Common myeloid progenitor, CD34-positive (primary cell): ENCODE measurements around the gene YAP1.

ENCODE experiments used
- CTCF ChIA-PET: fragments of 350-600 bp; sonication (Branson Sonifier 250); formaldehyde crosslinking; loops from one replicate; lab custom pipeline; 2021; ENCODE audit warnings: antibody characterized with exemption; lab: Charles Lee
- POLR2A ChIA-PET: fragments of 350-600 bp; sonication (Branson Sonifier 250); formaldehyde crosslinking; loops from one replicate; lab custom pipeline; 2021; ENCODE audit warnings: antibody characterized with exemption; lab: Charles Lee
- DNase-seq, 3 donors: peaks; one replicate each; pipeline versions ENCODE4 v3.0.0 to v3.0.0-alpha.2; 2013
- H3K27ac ChIP-seq, 2 experiments: 1 replicate in 1 of 2; 2 replicates in 1 of 2; pipeline ENCODE4 v1.7.0; 2013; ENCODE audit warnings: inconsistent platforms in 2 of 2, low read length in 2 of 2, mild to moderate bottlenecking in 2 of 2, low read depth in 1 of 2, moderate library complexity in 1 of 2; ENCODE audit not compliant: severe bottlenecking in 2 of 2, insufficient read depth in 1 of 2, poor library complexity in 1 of 2
- H3K27me3 ChIP-seq, 5 experiments: replicated peaks in 2 of 5; 1 replicate in 3 of 5; 2 replicates in 2 of 5; pipeline versions ENCODE4 v1.6.1 to v1.7.0; 2013; ENCODE audit warnings: low read length in 4 of 5, mild to moderate bottlenecking in 2 of 5, moderate library complexity in 2 of 5, inconsistent platforms in 1 of 5; ENCODE audit not compliant: insufficient read depth in 5 of 5, control insufficient read depth in 4 of 5
- H3K36me3 ChIP-seq, 4 experiments: 1 replicate in 2 of 4; 2 replicates in 2 of 4; pipeline versions ENCODE4 v1.6.1 to v1.7.0; 2013; ENCODE audit warnings: low read length in 3 of 4, control low read depth in 1 of 4, mild to moderate bottlenecking in 1 of 4; ENCODE audit not compliant: control insufficient read depth in 4 of 4, insufficient read depth in 4 of 4
- H3K4me1 ChIP-seq, 4 experiments: 1 replicate in 3 of 4; 2 replicates in 1 of 4; pipeline versions ENCODE4 v1.6.1 to v1.7.1; 2013; ENCODE audit warnings: low read length in 3 of 4, mild to moderate bottlenecking in 3 of 4, control low read depth in 1 of 4, inconsistent platforms in 1 of 4, moderate library complexity in 1 of 4; ENCODE audit not compliant: control insufficient read depth in 4 of 4, insufficient read depth in 4 of 4; ENCODE audit errors: control extremely low read depth in 1 of 4
- H3K4me3 ChIP-seq, 7 experiments: 1 replicate in 4 of 7; 2 replicates in 3 of 7; pipeline versions ENCODE4 v1.5.1 to v1.7.0; 2013; ENCODE audit warnings: mild to moderate bottlenecking in 7 of 7, low read length in 6 of 7, moderate library complexity in 6 of 7, inconsistent platforms in 2 of 7, low read depth in 2 of 7, control low read depth in 1 of 7; ENCODE audit not compliant: insufficient read depth in 4 of 7, control insufficient read depth in 1 of 7; ENCODE audit errors: extremely low read depth in 1 of 7
- H3K9me3 ChIP-seq, 5 experiments: 1 replicate in 4 of 5; 2 replicates in 1 of 5; pipeline versions ENCODE4 v1.6.1 to v1.7.1; 2013; ENCODE audit warnings: low read length in 4 of 5, mild to moderate bottlenecking in 2 of 5, inconsistent platforms in 1 of 5, low read depth in 1 of 5, moderate library complexity in 1 of 5; ENCODE audit not compliant: control insufficient read depth in 4 of 5, insufficient read depth in 2 of 5; ENCODE audit errors: control extremely low read depth in 1 of 5
- WGBS: methylation state at CpG from one replicate; pipeline ENCODE4 v1.1.5; 2013; ENCODE audit not compliant: insufficient coverage; 5-methylcytosine and 5-hydroxymethylcytosine counted together

YAP1 gene

DNA sequence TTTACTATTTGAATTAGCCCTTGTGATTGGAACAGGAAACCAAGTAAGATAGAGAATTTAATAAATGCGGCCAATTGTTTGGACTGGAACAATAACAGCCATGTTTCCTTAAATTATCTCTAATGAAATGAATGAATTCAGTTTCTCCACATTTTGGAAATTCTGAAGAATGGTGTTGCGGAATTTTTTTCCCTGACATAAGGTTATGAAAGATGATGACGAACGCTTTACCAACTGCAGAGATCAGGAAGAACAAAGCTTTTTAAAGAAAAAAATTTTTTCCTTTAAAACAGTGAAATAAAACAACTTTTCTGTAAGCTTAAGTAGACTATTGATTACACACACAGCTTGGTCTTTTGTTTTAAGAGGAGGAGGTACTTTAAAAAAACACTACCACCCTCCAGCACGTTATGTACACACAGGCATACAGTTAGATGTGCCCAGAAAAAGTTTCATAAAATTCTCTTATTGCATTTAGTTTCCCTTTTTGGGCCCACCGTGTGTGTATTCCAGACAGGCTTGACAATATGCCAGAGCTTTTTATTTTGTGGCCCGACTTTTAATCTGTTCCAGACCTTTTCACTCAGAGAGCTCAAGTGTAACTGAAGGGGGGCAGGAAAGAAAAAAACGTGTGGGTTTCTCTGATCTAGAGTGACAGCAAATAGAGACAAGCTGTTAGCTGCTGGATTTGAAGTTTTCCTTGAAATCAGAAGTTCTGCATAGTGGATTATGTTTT is 77.3 kb downstream of the YAP1 start:
- DNase-seq, result no peak
- no peaks in the 10 kb centered on the region for H3K9me3 ChIP-seq
- CTCF ChIA-PET, result interaction anchor here (1.3 kb wide), 1 partner anchor 11 kb away, joined by 3 read pairs; no protein-coding TSS in a partner anchor
- H3K4me1 ChIP-seq, result no peaks in the 10 kb centered on the region
- WGBS, result 38% methylated on average over 3 of the region's 8 CpGs
- no peaks in the 10 kb centered on the region for H3K36me3 ChIP-seq
- peaks cover 2 to 47% (median 9%) of the 10 kb centered on the region in 5 experiments for H3K27me3 ChIP-seq
- no peak overlapping the region for H3K4me3 ChIP-seq
- H3K27ac ChIP-seq, result no peak overlapping the region
- POLR2A ChIA-PET, result no interaction called here

GRCh38 chr11:102188488-102188887 is 78.2 kb downstream of the YAP1 start:
- Histone ChIP-seq H3K9me3 (no peaks in the 10 kb centered on the region), H3K4me1 (no peaks in the 10 kb centered on the region), H3K27me3 (peaks cover 5 to 49% (median 10%) of the 10 kb centered on the region in 5 experiments), H3K36me3 (no peaks in the 10 kb centered on the region), H3K27ac (no peak overlapping the region), H3K4me3 (no peak overlapping the region)
- ChIA-PET POLR2A (no interaction called here), CTCF (interaction anchor here (1.3 kb wide), 1 partner anchor 10 kb away, joined by 3 read pairs; no protein-coding TSS in a partner anchor)
- WGBS, result 100% methylated on average over 2 of the region's 5 CpGs
- DNase-seq, result no peak

DNA sequence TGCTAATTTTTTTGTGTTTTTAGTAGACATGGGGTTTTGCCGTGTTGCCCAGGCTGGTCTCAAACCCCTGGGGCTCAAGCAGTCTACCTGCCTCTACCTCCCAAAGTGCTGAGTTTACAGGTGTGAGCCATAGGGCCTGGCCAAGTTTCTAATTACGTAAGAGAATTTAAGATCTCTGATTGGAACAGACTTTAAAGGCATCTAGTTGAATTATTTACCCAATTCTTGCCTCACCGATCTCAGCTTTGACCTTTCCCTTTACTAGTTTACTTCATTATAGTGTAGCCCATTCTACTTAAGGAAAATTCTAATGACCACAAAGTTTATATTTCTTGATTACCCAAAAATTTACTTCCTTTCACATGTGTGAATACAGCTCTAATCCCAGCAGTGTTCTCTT is 81.6 kb downstream of the YAP1 start:
- Histone ChIP-seq H3K27ac (no peak overlapping the region), H3K36me3 (no peaks in the 10 kb centered on the region), H3K4me1 (no peaks in the 10 kb centered on the region), H3K4me3 (no peak overlapping the region), H3K27me3 (peaks cover 5 to 50% (median 8%) of the 10 kb centered on the region in 5 experiments), H3K9me3 (peaks cover 0 to 7% (median 0%) of the 10 kb centered on the region in 5 experiments)
- ChIA-PET POLR2A (no interaction called here), CTCF (no interaction called here)
- DNase-seq, result no peak
- WGBS, result 93% methylated on average over 3 of the region's 3 CpGs

- Histone ChIP-seq H3K4me1 (no peaks in the 10 kb centered on the region), H3K4me3 (no peak overlapping the region), H3K27me3 (peaks cover 4 to 49% (median 5%) of the 10 kb centered on the region in 5 experiments), H3K36me3 (no peaks in the 10 kb centered on the region), H3K9me3 (peaks cover 0 to 7% (median 0%) of the 10 kb centered on the region in 5 experiments), H3K27ac (no peak overlapping the region)
- no peak for DNase-seq
- ChIA-PET POLR2A (no interaction called here), CTCF (no interaction called here)
These were observed 82.3 kb downstream of the YAP1 start for GRCh38 chr11:102192349-102193066.

DNA sequence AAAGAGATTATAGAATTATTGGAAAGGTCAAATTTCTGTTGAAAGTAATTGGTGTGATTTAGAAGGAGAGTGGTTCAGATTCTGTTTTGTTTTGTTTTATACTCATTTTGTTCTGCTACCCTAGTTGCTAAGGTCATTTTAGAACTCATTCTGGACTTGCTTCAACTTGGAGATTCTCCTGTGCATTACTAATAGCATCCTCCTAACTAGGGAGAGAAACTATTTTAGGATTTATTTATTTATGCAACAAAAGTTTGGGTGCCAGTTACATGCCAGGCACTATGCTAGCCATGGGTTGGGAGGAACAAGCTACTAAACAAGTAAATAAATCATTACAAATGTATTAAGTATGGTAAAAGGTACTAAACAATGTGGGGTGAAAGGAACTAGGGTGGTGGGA is 84.0 kb downstream of the YAP1 start:
- Histone ChIP-seq H3K27me3 (peaks cover 3 to 48% (median 5%) of the 10 kb centered on the region in 5 experiments), H3K4me1 (no peaks in the 10 kb centered on the region), H3K4me3 (no peak overlapping the region), H3K9me3 (peaks cover 0 to 7% (median 0%) of the 10 kb centered on the region in 5 experiments), H3K27ac (no peak overlapping the region), H3K36me3 (no peaks in the 10 kb centered on the region)
- POLR2A ChIA-PET, result no interaction called here
- no peak for DNase-seq
- CTCF ChIA-PET, result no interaction called here

DNA sequence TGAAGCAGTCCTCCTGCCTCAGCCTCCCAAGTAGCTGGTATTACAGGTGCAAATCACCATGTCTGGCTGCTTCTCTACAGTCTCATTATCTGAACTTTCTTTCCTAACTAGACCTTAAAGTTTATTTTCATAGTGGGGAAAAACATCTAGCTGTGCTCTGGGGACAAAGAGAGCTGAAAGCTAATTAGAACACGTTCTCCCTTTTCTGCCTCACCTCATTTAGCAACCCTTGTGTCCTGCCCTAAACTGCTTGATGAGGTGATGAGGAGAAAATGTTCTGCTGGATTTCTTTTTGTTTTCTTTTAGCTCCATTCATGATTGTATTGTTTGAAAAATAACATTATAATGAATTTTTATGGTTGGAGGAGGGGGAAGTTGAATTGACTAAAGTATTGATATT is 84.7 kb downstream of the YAP1 start:
- Histone ChIP-seq H3K27ac (no peak overlapping the region), H3K4me3 (no peak overlapping the region), H3K4me1 (no peaks in the 10 kb centered on the region), H3K27me3 (peaks cover 4 to 50% (median 5%) of the 10 kb centered on the region in 5 experiments), H3K9me3 (peaks cover 0 to 7% (median 0%) of the 10 kb centered on the region in 5 experiments), H3K36me3 (no peaks in the 10 kb centered on the region)
- no peak for DNase-seq
- ChIA-PET CTCF (interaction anchor here (0.6 kb wide), 1 partner anchor 209 kb away, joined by 3 read pairs; no protein-coding TSS in a partner anchor), POLR2A (no interaction called here)
- 100% methylated on average over 1 of the region's 1 CpG for WGBS

DNA sequence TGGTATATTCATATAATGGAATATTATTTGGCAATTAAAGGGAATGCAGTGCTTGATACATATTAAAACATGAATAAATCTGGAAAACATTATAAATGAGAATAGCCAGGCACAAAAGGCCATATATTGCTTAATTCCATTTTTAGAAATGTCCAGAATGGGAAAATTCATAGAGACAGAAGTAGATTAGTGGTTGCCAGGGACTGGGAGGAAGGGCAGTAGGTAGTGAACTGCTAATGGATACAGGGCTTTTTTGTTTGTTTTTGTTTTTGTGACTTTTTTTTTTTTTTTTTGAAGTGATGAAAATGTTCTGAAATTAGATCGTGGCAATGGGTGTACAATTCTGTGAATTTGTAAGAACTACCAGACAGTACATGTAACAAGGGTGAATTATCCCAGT is 86.1 kb downstream of the YAP1 start:
- peaks cover 3 to 42% (median 4%) of the 10 kb centered on the region in 5 experiments for H3K27me3 ChIP-seq
- no peaks in the 10 kb centered on the region for H3K36me3 ChIP-seq
- DNase-seq, result no peak
- H3K4me1 ChIP-seq, result no peaks in the 10 kb centered on the region
- H3K4me3 ChIP-seq, result no peak overlapping the region
- WGBS, result no CpG with 5 or more reads among the region's 1 CpG
- ChIA-PET POLR2A (no interaction called here), CTCF (no interaction called here)
- no peak overlapping the region for H3K27ac ChIP-seq
- peaks cover 0 to 7% (median 0%) of the 10 kb centered on the region in 5 experiments for H3K9me3 ChIP-seq
